GM18861 (cell line): ENCODE results near the gene NHEJ1.
"Not testable (repeated sequence)": the region's sequence is repeated elsewhere in the genome, so short reads cannot be mapped to it uniquely, and the experiment has no call there.

Experiments
- ATAC-seq: cut with Tn5 transposase; IDR thresholded peaks from one replicate; pipeline ENCODE4 v1.9.1; 2021; ENCODE audit not compliant: unreplicated experiment

NHEJ1 gene, protein sequence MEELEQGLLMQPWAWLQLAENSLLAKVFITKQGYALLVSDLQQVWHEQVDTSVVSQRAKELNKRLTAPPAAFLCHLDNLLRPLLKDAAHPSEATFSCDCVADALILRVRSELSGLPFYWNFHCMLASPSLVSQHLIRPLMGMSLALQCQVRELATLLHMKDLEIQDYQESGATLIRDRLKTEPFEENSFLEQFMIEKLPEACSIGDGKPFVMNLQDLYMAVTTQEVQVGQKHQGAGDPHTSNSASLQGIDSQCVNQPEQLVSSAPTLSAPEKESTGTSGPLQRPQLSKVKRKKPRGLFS

DNA sequence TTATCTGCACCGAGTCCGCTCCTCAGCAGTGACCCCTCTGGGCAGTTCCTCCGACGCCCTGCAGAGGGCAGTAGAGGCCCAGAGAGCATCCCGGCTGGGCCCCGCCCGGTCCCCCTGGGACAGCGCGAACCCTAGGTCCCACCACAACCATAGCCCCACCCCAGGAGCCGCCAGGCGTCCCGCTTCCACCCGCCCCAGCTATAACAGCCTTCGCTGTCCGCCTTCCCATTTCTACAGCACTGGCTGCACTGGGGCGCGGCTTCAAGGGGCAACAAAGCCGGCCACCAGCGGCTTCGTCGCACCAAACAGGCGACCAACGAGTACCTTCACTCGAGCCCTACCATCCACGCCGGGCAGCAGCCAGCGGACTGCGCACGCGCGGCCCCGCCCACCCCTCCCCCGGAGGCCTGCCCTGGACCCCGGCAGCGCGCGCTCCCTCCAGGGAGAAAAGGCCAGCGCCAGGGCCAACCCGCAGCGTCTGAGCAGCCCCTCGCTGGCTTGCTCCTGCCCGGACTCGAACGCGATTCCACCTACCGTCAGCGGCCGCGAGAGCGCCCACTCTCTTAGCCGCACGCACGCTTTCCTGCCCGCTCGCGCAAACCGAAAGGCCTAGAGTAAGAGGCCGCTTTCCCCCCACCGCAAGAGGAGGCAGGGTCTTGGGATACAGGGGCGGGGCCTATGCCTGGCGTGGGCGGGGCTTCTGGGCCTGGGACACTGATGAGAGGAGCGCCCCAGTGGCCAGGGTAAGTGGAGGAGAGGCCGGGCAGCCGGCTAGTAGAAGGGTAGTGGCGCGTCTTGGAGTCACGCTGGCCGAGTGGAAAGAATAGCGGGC lies at the start of gene NHEJ1:
Gene NHEJ1 (minus strand): TSS at position 630 of the 832 bp plus-strand sequence. CDS start 2,453 bp downstream, outside the sequence.
- ATAC-seq, result peak; percentile 67

DNA sequence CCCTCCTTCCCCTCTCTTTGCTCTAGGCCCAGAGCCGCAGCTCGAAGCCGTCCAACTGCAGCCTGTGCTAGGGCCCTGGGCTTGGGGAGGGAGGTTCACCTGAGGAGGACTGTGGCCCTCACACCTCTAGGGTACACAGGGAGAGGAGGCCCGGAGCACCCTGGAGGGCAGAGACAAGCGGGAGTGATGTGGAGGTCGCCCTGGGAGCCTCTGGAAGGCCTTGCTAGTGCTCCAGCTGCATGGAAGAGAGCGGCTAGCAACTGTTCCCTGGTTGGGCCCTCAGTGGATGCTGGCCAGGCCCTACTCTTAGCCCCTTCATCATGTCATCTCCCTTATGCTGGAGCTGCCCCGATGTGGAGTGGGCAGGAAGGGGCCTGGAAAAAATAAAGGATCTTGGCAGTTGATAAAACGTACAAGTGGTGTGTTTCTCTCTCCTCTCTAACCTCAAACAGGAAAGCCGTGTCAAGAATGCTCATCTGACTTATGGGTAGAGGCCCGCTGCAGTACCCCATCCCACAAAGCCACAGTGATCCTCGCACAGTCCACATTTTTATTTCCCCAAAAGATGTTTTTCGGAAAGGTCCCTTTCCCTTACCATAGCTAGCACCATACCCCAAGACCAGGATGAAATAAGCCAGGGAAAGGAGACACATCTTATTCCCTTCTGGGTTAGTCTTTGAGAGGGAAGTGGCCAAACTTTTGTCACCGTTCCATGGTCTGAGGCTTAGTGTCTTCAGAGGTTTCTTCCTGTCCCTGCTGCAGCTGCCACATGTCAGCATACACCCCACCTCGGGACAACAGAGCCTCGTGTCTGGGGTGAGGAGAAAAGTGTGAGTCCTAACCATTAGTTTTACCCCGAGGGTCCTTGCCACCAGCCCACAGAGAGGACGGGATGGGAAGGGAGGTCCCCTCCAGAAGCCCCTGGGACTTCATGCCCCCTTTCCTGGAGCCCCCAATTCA lies 48.9 kb upstream of the NHEJ1 start:
- ATAC-seq, result no peak

DNA sequence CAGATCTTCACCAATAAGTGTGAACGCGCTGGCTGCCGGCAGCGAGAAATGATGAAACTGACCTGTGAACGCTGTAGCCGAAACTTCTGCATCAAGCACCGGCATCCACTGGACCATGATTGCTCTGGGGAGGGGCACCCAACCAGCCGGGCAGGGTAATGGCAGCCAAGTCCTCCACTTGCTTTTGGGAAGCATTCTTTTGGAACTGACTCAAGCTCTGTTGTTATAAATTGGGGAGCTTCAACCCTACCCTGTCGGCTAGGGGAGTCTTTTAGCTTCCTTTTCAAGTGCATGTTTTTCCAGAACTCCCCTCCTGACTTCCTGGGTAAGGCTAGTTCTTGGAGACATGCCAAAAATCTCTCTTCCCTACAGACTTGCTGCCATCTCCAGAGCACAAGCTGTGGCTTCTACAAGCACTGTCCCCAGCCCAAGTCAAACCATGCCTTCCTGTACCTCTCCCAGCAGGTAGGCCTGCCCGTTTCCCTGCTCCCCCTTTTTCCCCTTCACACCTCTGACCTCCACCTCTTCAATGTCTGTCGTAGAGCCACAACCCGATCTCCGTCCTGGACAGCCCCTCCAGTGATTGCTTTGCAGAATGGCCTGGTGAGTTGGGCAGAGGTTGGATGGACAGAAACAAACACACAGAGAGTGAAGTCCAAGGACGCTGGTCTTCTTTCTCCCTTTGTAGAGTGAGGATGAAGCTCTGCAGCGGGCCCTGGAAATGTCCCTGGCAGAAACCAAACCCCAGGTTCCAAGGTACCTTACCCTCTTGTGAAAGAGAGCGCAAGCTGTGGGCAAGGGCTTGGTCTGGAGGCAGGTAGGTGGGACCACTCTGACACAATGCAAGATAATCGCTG lies 47.5 kb upstream of the NHEJ1 start:
- no peak for ATAC-seq

DNA sequence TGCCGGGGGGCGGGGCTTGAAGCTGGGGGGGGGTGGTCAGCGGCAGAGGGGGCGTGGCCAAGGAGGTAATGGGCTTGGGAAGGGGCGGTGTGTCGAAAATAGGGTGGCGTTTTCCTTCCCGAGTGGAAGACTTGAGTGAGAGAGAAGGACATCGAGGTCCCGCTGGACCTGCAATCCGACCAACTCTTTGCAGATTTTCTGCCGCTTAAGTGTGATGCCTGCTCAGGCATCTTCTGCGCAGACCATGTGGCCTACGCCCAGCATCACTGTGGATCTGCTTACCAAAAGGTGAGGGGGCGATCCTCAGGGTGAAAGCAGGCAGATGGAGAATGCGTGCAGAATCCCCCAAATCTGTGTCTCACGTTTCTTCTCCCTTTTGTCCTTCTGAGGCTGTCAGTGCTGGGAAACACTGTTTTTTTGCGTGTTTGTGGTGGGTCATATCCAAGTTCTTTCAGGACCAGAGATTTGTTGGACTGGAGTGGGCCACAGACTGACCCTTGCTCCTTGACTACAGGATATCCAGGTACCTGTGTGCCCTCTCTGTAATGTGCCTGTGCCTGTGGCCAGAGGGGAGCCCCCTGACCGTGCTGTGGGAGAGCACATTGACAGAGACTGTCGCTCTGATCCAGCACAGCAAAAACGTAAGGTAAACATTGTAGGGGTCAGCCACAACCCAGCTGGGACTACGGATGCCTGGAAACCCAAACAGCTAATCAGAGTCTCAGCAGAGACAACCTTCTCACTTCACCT lies 46.7 kb upstream of the NHEJ1 start:
- ATAC-seq, result no peak

DNA sequence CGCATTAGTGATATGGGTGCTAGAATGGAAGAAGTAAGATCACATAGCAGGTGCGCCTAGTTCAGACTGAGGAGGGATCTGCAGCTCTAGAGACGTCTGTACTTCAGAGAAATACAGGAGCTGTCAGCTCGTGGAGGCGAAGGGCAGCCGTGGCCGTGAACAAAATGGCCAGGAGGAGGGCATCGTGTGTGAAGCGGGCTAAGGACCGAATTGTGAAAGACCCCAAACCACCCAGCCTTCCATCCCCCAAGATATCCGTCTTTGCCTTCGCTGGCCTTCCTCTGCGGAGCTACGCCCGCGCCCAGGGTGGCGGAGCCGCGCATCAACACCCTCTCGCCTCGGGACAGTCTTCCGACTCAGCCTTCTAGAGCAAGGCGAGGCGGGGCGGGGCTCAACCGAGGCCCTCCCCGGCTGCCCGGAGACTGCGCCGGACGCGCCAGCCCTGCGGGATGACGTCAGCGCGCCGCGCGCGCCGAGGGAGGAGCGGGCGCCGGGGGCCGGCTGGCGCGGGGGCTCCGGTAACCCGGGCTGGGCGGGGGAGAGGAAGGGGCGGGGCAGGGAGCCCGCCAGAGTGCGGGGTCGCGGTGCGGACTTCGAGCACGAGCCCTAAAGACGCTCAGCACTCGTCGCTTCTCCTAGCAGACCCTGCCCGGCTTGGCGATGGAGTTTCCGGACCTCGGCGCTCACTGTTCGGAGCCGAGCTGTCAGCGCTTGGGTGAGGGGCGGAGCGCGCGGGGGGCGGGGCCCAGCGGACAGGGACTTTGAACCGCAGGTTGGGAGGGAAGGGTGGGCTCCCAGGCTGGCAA lies 45.9 kb upstream of the NHEJ1 start, which contains the start of gene ZFAND2B:
Gene ZFAND2B (plus strand): TSS at position 455 of the 806 bp plus-strand sequence. CDS start 206 bp downstream, at position 661.
- ATAC-seq, result peak; percentile 96

DNA sequence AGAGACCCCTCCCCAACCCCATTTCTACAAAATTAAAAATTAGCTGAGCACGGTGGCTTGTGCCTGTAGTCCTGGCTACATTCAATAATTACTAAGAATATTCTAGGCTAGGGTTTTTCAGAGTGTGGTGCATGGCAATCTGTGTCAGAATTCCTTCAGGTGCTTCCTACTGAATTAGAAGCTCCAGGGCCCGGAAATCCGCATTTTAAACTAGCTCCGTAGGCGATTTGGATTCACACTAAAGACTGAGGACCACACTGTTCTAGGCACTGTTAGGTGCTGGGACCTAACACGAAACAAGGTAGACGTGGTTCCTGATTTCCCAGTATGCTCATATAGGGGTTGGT lies 45.3 kb upstream of the NHEJ1 start:
- no peak for ATAC-seq

DNA sequence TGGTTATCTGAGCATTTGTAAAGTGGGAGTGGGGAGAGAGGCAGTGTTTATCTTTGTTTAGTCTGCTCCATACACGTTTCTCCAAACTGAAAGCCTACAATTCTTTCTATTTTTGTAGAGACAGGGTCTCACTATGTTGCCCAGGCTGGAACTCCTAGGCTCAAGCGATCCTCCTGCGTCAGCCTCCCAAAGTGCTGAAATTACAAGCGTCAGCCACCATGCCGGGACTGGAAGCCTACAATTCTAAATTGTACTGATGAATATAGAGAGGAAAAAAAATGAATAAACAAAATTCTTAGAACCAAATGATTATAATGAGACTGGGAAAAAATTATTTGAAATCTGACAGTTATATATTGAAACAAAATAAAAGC lies 44.5 kb upstream of the NHEJ1 start:
- no peak for ATAC-seq

DNA sequence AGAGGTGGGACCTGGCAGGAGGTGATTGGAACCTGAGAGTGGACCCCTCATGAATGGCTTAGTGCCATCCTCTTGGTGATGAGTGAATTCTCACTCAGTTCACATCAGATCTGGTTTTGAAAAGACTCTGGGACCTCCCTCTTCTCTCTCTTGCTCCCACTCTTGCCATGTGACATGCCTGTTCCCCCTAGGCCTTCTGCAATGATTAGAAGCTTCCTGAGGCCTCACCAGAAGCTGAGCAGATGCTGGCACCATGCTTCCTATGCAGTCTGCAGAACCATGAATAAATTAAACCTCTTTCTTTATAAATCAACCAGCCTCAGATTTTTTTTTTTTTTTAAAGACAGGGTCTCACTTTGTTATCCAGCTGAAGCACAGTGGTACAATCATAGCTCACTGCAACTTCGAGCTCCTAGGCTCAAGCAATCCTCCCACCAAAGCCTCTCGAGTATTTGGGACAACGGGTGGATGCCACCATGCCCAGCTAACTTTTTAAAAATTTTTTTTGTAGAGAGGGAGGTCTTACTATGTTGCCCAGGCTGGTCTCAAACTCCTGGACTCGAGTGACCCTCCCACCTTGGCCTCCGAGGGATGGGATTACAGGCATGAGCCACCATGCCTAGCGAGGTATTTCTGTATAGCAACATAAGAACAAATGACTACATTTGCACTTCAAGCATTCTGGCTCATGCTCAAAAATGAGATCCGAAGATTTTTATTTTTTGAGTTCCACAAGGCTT lies 44.0 kb upstream of the NHEJ1 start:
- no peak for ATAC-seq

DNA sequence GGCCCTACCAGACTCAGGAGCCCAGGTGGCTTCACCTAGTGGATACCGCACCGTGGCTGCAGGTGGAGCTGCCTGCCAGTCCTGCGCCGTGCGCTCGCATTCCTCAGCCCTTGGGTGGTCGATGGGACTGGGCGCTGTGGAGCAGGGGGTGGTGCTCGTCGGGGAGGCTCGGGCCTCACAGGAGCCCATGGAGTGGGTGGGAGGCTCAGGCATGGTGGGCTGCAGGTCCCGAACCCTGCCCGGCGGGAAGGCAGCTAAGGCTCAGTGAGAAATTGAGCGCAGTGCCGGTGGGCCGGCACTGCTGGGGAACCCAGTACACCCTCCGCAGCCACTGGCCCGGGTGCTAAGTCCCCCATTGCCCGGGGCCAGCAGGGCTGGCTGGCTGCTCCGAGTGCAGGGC lies 40.7 kb upstream of the NHEJ1 start:
- ATAC-seq, result not testable (repeated sequence)

DNA sequence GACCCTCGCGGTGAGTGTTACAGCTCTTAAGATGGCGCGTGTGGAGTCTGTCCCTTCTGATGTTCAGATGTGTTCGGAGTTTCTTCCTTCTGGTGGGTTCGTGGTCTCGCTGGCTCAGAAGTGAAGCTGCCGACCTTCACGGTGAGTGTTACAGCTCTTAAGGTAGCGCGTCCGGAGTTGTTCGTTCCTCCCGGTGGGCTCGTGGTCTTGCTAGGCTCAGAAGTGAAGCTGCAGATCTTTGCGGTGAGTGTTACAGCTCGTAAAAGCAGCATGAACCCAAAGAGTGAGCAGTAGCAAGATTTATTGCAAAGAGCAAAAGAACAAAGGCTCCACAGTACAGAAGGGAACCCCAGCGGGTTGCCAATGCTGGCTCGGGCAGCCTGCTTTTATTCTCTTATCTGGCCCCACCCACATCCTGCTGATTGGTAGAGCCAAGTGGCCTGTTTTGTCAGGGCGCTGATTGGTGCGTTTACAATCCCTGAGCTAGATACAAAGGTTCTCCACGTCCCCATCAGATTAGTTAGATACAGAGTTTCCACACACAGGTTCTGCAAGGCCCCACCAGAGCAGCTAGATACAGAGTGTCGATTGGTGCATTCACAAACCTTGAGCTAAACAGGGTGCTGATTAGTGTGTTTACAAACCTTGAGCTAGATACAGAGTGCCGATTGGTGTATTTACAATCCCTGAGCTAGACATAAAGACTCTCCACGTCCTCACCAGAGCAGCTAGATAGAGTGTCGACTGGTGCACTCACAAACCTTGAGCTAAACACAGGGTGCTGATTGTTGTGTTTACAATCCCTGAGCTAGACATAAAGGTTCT lies 40.1 kb upstream of the NHEJ1 start:
- not testable (repeated sequence) for ATAC-seq

DNA sequence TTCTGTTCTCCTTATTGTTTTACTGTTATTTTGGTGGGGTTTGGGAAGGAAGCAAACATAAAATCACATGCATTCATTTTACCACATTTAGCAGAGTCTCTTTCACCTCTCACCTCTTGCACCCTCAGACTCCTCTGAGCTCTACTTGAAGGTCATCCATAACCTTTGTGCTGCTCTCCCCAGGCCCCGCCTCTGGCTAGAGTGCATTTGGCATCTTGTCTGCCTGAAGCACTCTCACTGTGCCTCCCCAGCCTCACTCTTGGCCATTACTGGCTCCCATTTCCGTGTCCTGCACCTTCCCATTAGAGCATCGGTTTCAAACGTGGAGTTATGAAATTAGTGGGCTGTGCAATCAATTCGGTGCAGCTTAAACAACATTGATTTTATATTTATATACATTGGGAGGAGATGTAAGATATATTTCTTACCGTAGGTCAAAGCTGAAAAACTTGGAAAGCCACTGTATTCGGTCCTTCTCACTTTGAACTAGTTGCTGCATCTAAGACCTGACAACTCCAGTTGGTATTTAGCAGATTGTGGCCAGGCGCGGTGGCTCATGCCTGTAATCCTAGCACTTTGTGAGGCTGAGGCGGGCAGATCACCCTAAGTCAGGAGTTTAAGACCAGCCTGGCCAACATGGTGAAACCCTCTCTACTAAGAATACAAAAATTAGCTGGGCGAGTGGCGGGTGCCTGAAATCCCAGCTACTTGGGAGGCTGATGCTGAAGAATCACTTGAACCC lies 39.0 kb upstream of the NHEJ1 start:
- ATAC-seq, result no peak

DNA sequence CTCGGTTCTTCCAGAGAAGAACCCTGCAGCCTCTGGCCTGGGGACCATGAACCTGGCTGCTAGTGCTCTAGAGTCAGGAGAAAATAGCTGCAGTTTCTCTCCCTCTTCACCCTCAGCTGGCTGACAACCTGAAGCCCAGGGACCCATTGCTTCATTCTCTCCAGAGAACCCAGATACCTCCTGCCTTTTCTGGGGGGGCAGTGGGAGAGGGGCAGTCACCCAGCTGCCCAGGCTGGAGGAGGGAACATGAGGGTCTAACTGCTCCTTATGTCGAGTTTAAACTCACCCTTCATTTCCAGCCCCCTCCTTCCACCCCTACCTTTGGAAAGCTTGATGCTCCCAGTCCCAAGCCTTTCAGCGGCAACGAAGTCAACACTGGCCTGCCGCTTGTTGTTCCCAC lies 38.4 kb upstream of the NHEJ1 start:
- ATAC-seq, result no peak

DNA sequence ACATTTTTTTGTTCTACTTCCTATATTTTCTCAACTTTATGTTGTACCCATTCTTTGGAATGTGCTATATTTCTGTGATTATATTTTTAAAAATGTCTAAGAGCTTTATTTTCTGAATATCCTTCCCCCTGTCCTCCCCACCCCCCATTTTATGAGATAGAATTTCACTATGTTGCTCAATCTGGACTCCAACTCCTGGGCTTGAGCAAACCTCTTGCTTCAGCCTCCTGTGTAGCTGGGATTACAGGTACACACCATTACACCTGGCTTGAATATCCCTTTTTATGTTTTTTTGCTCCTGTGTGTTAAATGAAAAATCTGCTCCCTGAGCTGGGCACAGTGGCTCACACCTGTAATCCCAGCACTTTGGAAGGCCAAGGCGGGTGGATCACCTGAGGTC lies 36.8 kb upstream of the NHEJ1 start:
- ATAC-seq, result no peak

DNA sequence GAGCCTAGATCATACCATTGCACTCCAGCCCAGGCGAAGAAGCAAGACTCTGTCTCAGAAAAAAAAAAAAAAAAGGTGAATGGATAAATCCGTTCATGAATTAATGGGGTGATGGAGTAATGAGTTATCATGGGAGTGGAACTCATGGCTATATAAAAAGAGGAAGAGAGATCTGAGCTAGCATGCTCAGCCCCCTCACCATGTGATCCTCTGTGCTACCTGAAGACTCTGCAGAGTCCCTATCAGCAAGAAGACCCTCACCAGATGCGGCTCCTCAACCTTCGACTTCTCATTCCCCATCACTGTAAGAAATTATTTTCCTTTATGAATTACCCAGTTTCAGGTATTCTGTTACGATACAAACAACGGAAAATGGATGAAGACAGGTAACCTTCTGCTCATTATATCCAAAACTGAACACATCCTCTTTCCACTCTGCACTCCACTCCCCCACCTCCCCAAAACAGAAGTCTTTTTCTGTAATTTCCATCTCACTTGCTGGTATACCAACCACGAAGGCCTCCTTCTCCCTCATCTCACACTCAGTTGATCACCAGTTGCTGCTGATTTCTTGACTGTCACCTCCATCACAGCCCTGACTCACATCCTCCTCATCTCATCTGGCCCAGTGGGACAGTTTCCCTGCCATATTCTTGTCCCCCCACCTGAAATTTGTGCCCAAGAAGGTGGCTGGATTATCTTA lies 26.3 kb upstream of the NHEJ1 start:
- no peak for ATAC-seq

DNA sequence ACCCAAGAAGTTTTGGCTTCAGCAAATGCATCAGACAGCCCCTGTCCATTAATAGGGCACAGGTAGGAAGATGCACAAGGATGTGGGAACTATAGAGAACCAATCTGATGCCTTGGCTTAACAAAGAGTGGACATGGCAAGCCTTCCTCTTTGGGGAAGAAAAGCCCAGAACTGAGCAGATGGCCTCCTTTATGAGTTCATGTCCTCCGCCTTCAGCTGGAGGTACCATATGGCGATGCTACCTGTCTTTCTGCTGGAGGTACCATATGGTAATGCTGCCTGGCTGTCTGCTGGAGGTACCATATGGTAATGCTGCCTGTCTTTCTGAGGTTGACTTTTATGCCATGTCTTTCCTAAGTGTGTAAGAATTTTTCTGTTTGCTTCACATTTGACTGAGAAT lies 23.5 kb upstream of the NHEJ1 start:
- ATAC-seq, result no peak
